Subcutaneous adipose tissue (tissue), 4 donors: ENCODE results near the gene MEGF11. TPM values are rescaled to one million over a fixed set of nuclear protein-coding genes. Genes with fewer than 3 reads are reported as not detected.

Experiments used
- total RNA-seq, 4 donors: library from RNA; depleted of rRNA; stranded (reverse); fragments of >200 nt; gene quantifications; one replicate each; pipeline ENCODE4 v1.1.0, GENCODE V29; 2016
- TF ChIP-seq, protein P1 (sequence below): fragments of 450-650 bp; IDR thresholded peaks from one replicate; pipeline ENCODE4 v1.5.1; 2016; ENCODE audit warnings: low read depth, mild to moderate bottlenecking, control low read depth, antibody characterized with exemption, moderate library complexity

Gene MEGF11
- total RNA-seq, 4 donors from 2014 or later = not detected

DNA sequence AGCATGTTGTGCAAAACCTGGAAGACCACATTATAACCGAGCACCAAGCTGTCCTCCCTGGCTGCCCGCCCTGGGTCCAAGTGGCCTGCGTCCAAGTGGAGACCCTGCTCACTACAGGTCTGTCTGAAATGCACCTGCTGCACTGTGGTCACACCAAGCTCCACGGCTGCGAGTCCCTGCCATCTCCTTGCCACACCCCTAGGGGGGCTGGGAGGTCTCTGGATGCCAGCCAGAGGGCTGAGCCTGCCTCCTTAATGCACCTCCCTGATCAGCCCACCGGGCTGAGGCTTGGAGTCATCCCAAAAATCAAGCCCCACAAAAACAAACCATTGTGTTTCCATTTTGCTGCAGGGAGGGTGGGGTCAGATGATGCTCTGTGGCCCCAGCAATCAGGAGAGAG is 187.1 kb downstream of the MEGF11 start:
- TF ChIP-seq, protein P1, sequence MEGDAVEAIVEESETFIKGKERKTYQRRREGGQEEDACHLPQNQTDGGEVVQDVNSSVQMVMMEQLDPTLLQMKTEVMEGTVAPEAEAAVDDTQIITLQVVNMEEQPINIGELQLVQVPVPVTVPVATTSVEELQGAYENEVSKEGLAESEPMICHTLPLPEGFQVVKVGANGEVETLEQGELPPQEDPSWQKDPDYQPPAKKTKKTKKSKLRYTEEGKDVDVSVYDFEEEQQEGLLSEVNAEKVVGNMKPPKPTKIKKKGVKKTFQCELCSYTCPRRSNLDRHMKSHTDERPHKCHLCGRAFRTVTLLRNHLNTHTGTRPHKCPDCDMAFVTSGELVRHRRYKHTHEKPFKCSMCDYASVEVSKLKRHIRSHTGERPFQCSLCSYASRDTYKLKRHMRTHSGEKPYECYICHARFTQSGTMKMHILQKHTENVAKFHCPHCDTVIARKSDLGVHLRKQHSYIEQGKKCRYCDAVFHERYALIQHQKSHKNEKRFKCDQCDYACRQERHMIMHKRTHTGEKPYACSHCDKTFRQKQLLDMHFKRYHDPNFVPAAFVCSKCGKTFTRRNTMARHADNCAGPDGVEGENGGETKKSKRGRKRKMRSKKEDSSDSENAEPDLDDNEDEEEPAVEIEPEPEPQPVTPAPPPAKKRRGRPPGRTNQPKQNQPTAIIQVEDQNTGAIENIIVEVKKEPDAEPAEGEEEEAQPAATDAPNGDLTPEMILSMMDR = no peak

DNA sequence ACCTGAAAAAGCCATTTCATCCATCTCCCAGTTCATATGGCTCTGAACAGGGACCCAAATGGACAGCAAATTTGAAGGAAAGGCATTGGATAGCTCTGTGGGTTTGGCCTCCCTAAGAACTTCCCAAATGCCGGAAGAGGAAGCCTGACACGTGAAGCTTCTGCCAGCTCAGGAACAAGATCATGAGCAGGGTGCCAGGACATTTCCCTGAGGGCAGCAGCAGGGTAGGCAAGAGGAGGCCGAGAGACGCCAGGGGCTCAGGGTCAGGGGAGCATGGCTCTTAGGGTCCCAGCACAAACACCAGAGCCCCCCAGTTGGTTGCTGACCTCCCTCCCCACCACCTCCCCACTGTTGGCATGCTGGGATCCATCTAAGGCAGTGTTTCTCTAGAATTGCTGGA is 187.5 kb downstream of the MEGF11 start:
- TF ChIP-seq, protein P1 = no peak

- TF ChIP-seq, protein P1 = no peak
Measured at GRCh38 chr15:66065325-66065724, 188.2 kb downstream of the MEGF11 start.

GRCh38 chr15:66063147-66063546 is 190.4 kb downstream of the MEGF11 start:
- TF ChIP-seq, protein P1 = no peak

- TF ChIP-seq, protein P1 = no peak
Measured at GRCh38 chr15:66057089-66057488, 196.5 kb downstream of the MEGF11 start.

GRCh38 chr15:66053991-66054390 is 199.6 kb downstream of the MEGF11 start:
- TF ChIP-seq, protein P1 = no peak

GRCh38 chr15:66051833-66052232 is 201.7 kb downstream of the MEGF11 start:
- TF ChIP-seq, protein P1 = no peak
